GM12878 (cell line): ENCODE results near the gene BGLAP. TPM values are rescaled to one million over a fixed set of nuclear protein-coding genes. Genes with fewer than 3 reads are reported as not detected.

Experiments used
- ATAC-seq: fragments of 200-7000 bp; cut with Tn5 transposase; 3 replicates; pipeline ENCODE4 v1.9.1; 2020; ENCODE audit warnings: mild to moderate bottlenecking, moderate library complexity
- BruUV-seq: library from RNA; stranded (reverse); fragments of 400-500 nt; replicated peaks from 2 replicates; lab custom pipeline; 2021; lab: Mats Ljungman, UMichigan
- CTCF ChIA-PET: fragments of 300-600 bp; sonication (Branson Sonifier 250); formaldehyde crosslinking; extraction: SDS; loops from one replicate; lab custom pipeline; 2021; ENCODE audit warnings: inconsistent platforms; lab: Yijun Ruan, JAX
- POLR2A ChIA-PET: fragments of 350-600 bp; formaldehyde crosslinking; extraction: SDS; loops from one replicate; lab custom pipeline; 2021; ENCODE audit warnings: inconsistent platforms; lab: Charles Lee
- RAD21 ChIA-PET: fragments of 300-600 bp; sonication (Branson Sonifier 250); formaldehyde crosslinking; loops from one replicate; lab custom pipeline; 2023; ENCODE audit warnings: antibody characterized with exemption; ENCODE audit not compliant: unreplicated experiment; lab: Charles Lee
- SMC1A ChIA-PET: fragments of 300-600 bp; sonication (Branson Sonifier 250); formaldehyde crosslinking; loops from one replicate; lab custom pipeline; 2023; ENCODE audit not compliant: unreplicated experiment, uncharacterized antibody; lab: Charles Lee
- DNase-seq: peaks from one replicate; pipeline ENCODE4 v3.0.0-alpha.2; 2011; ENCODE audit warnings: low read depth, low spot score
- FAIRE-seq: peaks from 3 replicates; lab custom pipeline; 2011; peaks lifted over from hg19 to GRCh38; lab: Jason Lieb, UNC
- H2AFZ ChIP-seq: 2 replicates; pipeline ENCODE4 v1.6.0; 2011; ENCODE audit warnings: low read depth, low read length, control low read depth; ENCODE audit not compliant: control insufficient read depth
- H3K27ac ChIP-seq: 2 replicates; pipeline ENCODE4 v1.5.1; 2011; ENCODE audit warnings: control low read depth; ENCODE audit not compliant: control insufficient read depth, insufficient read depth
- H3K27me3 ChIP-seq, 2 experiments: replicated peaks in 1 of 2; 2 replicates each; pipeline versions ENCODE4 v1.6.0 to v1.6.1; 2011; ENCODE audit warnings: low read length in 1 of 2; ENCODE audit not compliant: control insufficient read depth in 2 of 2, insufficient read depth in 2 of 2
- H3K36me3 ChIP-seq, 2 experiments: 2 replicates each; pipeline ENCODE4 v1.5.1; 2011; ENCODE audit warnings: low read length in 1 of 2; ENCODE audit not compliant: control insufficient read depth in 2 of 2, insufficient read depth in 2 of 2
- H3K4me1 ChIP-seq: 2 replicates; pipeline ENCODE4 v1.6.1; 2011; ENCODE audit warnings: mild to moderate bottlenecking, low read length, moderate library complexity, mixed read lengths; ENCODE audit not compliant: control insufficient read depth, insufficient read depth
- H3K4me2 ChIP-seq: 2 replicates; pipeline ENCODE4 v1.6.0; 2011; ENCODE audit warnings: control low read depth; ENCODE audit not compliant: control insufficient read depth, insufficient read depth
- H3K4me3 ChIP-seq: fragments of 200-600 bp; sonication (generic); 2 replicates; pipeline ENCODE4 v1.5.1; 2016
- H3K79me2 ChIP-seq: 2 replicates; pipeline ENCODE4 v1.6.0; 2011; ENCODE audit warnings: low read length; ENCODE audit not compliant: control insufficient read depth, insufficient read depth
- H3K9ac ChIP-seq: 2 replicates; pipeline ENCODE4 v1.8.0; 2011; ENCODE audit warnings: low read length, control low read depth, mixed read lengths; ENCODE audit not compliant: control insufficient read depth, insufficient read depth
- H3K9me3 ChIP-seq: replicated peaks from 3 replicates; pipeline ENCODE4 v1.5.1; 2011; ENCODE audit warnings: mild to moderate bottlenecking, low read length; ENCODE audit not compliant: control insufficient read depth, insufficient read depth
- H4K20me1 ChIP-seq: 2 replicates; pipeline ENCODE4 v1.6.0; 2011; ENCODE audit not compliant: control insufficient read depth, insufficient read depth
- FOXM1 ChIP-seq: IDR thresholded peaks from 2 replicates; pipeline ENCODE4 v1.6.1; 2012; ENCODE audit warnings: low read depth, mild to moderate bottlenecking, inconsistent platforms, low read length, moderate library complexity
- HCFC1 ChIP-seq: fragments of 150-350 bp; IDR thresholded peaks from 2 replicates; pipeline ENCODE4 v1.6.1; 2014; ENCODE audit warnings: low read length
- IRF5 ChIP-seq: fragments of 450-650 bp; IDR thresholded peaks from 2 replicates; pipeline ENCODE4 v1.6.1; 2017; ENCODE audit warnings: borderline replicate concordance
- LARP7 ChIP-seq: fragments of 450-650 bp; IDR thresholded peaks from 2 replicates; pipeline ENCODE4 v1.6.1; 2017; ENCODE audit warnings: mild to moderate bottlenecking
- NFYA ChIP-seq: IDR thresholded peaks from 2 replicates; pipeline ENCODE4 v1.6.1; 2011; ENCODE audit warnings: low read depth, mild to moderate bottlenecking, low read length, improper control_type of control experiment, borderline replicate concordance
- NKRF ChIP-seq: fragments of 450-650 bp; conservative IDR thresholded peaks from 2 replicates; pipeline ENCODE4 v1.6.1; 2017; ENCODE audit warnings: mild to moderate bottlenecking, moderate library complexity
- RAD51 ChIP-seq: fragments of 450-650 bp; IDR thresholded peaks from 2 replicates; pipeline ENCODE4 v1.6.1; 2016; ENCODE audit warnings: moderate library complexity, mild to moderate bottlenecking, inconsistent platforms
- SIN3A ChIP-seq: IDR thresholded peaks from 2 replicates; pipeline ENCODE4 v1.6.1; 2012; ENCODE audit warnings: low read depth, low read length, improper control_type of control experiment
- USF1 ChIP-seq: IDR thresholded peaks from 2 replicates; pipeline ENCODE4 v1.6.1; 2011; ENCODE audit warnings: borderline replicate concordance, low read depth, mild to moderate bottlenecking, moderate library complexity, mixed read lengths, low read length; ENCODE audit not compliant: insufficient read depth; ENCODE audit errors: extremely low read length
- ZSCAN29 ChIP-seq: fragments of 450-650 bp; IDR thresholded peaks from 2 replicates; pipeline ENCODE4 v1.6.1; 2017; ENCODE audit warnings: mild to moderate bottlenecking, moderate library complexity
- WGBS: methylation state at CpG from one replicate; pipeline ENCODE4 v1.1.6; 2016; ENCODE audit warnings: low lambda C conversion rate; ENCODE audit not compliant: insufficient replicate concordance, insufficient coverage; ENCODE audit errors: missing lambda C conversion rate; 5-methylcytosine and 5-hydroxymethylcytosine counted together
- in situ Hi-C: fragments of 300-500 bp; cut with MboI; formaldehyde crosslinking; loops from 9 replicates; pipeline ENCODE4 v1.14.3; 2018; ENCODE audit warnings: mixed read lengths
- intact Hi-C: fragments of 100-400 bp; cut with micrococcal nuclease; formaldehyde crosslinking; loops from one replicate; pipeline ENCODE4 v1.14.2; 2022; ENCODE audit not compliant: unreplicated experiment
- polyA plus RNA-seq, 11 experiments: library from polyadenylated mRNA; depleted of rRNA in 4 of 11; unstranded in 6 of 11; stranded (reverse) in 5 of 11; fragments of >200 nt; fragmentation: Nextera tagmentation in 4 of 11; fragmentation: Illumina TruSeq in 1 of 11; extraction: Ambion mirVana in 4 of 11; extraction: Trizol in 1 of 11; gene quantifications; 1 replicate in 1 of 11; 2 replicates in 10 of 11; pipeline versions ENCODE4 v1.2.1 to v1.2.3, GENCODE V29; 2011 to 2016; ENCODE audit warnings: inconsistent platforms in 2 of 11, missing spikeins in 2 of 11, low read depth in 1 of 11
- total RNA-seq, 4 experiments: library from RNA; depleted of rRNA in 3 of 4; stranded (reverse); fragments of >200 nt in 3 of 4; fragmentation: Illumina TruSeq in 1 of 4; extraction: Trizol in 1 of 4; gene quantifications; 2 replicates each; pipeline versions ENCODE4 v1.2.1 to v1.2.3, GENCODE V29; 2013 to 2021

Gene BGLAP
- total and polyA plus RNA-seq, 10 of the 15 experiments (the other 5 are each of a cell fraction or from before 2014, with no cell fraction given), result 0.20 to 1.8 (median 0.40) TPM; not detected in 3

GRCh38 chr1:156194300-156194652, 47.7 kb upstream of the BGLAP start:
- Histone ChIP-seq H3K4me2 (peak overlapping the region; percentile 95), H2AFZ (peak overlapping the region; percentile 62), H3K9me3 (no peaks in the 10 kb centered on the region), H3K79me2 (peaks cover 56% of the 10 kb centered on the region), H3K9ac (peak overlapping the region; percentile 91), H3K4me1 (peaks cover 6% of the 10 kb centered on the region), H3K27me3 (no peaks in the 10 kb centered on the region), H3K27ac (peak overlapping the region; percentile 87), H4K20me1 (no peaks in the 10 kb centered on the region), H3K36me3 (peaks cover 0 to 1% of the 10 kb centered on the region in 2 experiments; a peak in 3 of 4 replicates), H3K4me3 (peak overlapping the region; percentile 100)
- ChIA-PET RAD21 (interaction anchor here (1.0 to 4.7 kb wide), 6 partner anchors 19 to 45 kb away, joined by 3 to 44 read pairs (median 9); partner anchors contain the start of gene PMF1), SMC1A (interaction anchor here (1.0 to 4.6 kb wide), 7 partner anchors 17 to 45 kb away, joined by 3 to 26 read pairs (median 6); partner anchors contain the start of gene PMF1), CTCF (interaction anchor here (0.5 to 2.2 kb wide), 9 partner anchors 24 to 1062 kb away, joined by 3 to 21 read pairs (median 4); no protein-coding TSS in a partner anchor), POLR2A (interaction anchor here (0.6 to 11.8 kb wide), 10 partner anchors 9 to 260 kb away, joined by 3 to 158 read pairs (median 4); partner anchors contain the start of genes KHDC4, PMF1, SEMA4A and SMG5)
- ATAC-seq, result no peak
- in situ Hi-C loops, result no loop called here
- WGBS, result 9% methylated on average over 14 of the region's 14 CpGs
- BruUV-seq, result TSS peak; percentile 87
- no peak for FAIRE-seq
- intact Hi-C loops, result no loop called here
- no peak for TF ChIP-seq NFYA
- TF ChIP-seq FOXM1, result no peak
- no peak for TF ChIP-seq IRF5
- TF ChIP-seq RAD51, result peak; percentile 69
- no peak for TF ChIP-seq ZSCAN29
- peak; percentile 79 for TF ChIP-seq LARP7
- peak; percentile 39; the same call in 1 of the 2 replicates for TF ChIP-seq SIN3A
- TF ChIP-seq USF1, result peak; percentile 21
- TF ChIP-seq HCFC1, result no peak
- TF ChIP-seq NKRF, result 0 out of 2 replicates have a peak, but pooled peaks have one; percentile 12
- no peak for DNase-seq
